ENCODE measurements around the gene DAP3.
"Not testable (repeated sequence)": the region's sequence is repeated elsewhere in the genome, so short reads cannot be mapped to it uniquely, and the experiment has no call there.

DAP3 gene

GRCh38 chr1:155649676-155650075, 39.2 kb upstream of the DAP3 start:
- TF ChIP-seq CTCF (IDR thresholded peaks at IDR 0.05; ENCODE audit: low read depth, low read length), result no peak

GRCh38 chr1:155650231-155650757, 38.6 kb upstream of the DAP3 start:
- no peak overlapping the region for H3K4me3 ChIP-seq (ENCODE audit: low read depth, low read length)
- no peak for TF ChIP-seq CTCF (IDR thresholded peaks at IDR 0.05; ENCODE audit: low read depth, low read length)

More at GRCh38 chr1:155649676-155650075, 39.2 kb upstream of the DAP3 start:
- no peak overlapping the region for H3K4me3 ChIP-seq (ENCODE audit: low read depth, low read length)

GRCh38 chr1:155651861-155652661, 36.8 kb upstream of the DAP3 start:
- TF ChIP-seq CTCF (IDR thresholded peaks at IDR 0.05; ENCODE audit: low read depth, low read length), result no peak
- no peak overlapping the region for H3K4me3 ChIP-seq (ENCODE audit: low read depth, low read length)

GRCh38 chr1:155652951-155653350, 35.9 kb upstream of the DAP3 start:
- no peak overlapping the region for H3K4me3 ChIP-seq (ENCODE audit: low read depth, low read length)
- TF ChIP-seq CTCF (IDR thresholded peaks at IDR 0.05; ENCODE audit: low read depth, low read length), result no peak

- H3K4me3 ChIP-seq (ENCODE audit: low read depth, low read length), result no peak overlapping the region
- no peak for TF ChIP-seq CTCF (IDR thresholded peaks at IDR 0.05; ENCODE audit: low read depth, low read length)
Observed at GRCh38 chr1:155657463-155657862, 31.4 kb upstream of the DAP3 start.

- not testable (repeated sequence) for H3K4me3 ChIP-seq (ENCODE audit: low read depth, low read length)
Observed at GRCh38 chr1:155661239-155661638, 27.7 kb upstream of the DAP3 start.

- no peak overlapping the region for H3K4me3 ChIP-seq (ENCODE audit: low read depth, low read length)
- TF ChIP-seq CTCF (IDR thresholded peaks at IDR 0.05; ENCODE audit: low read depth, low read length), result no peak
Observed at GRCh38 chr1:155669233-155670162, 19.4 kb upstream of the DAP3 start.
